IMR-90 (cell line): ENCODE data around the gene SPEF2.

Experiments
- BHLHE40 ChIP-seq: fragments of 150-350 bp; IDR thresholded peaks from 2 replicates; pipeline ENCODE4 v1.6.1; 2016; ENCODE audit warnings: mild to moderate bottlenecking, low read depth, low read length
- CEBPB ChIP-seq: IDR thresholded peaks from 2 replicates; pipeline ENCODE4 v1.6.1; 2012; ENCODE audit warnings: low read depth, low read length, improper control_type of control experiment
- CHD1 ChIP-seq: IDR thresholded peaks from 2 replicates; pipeline ENCODE4 v1.6.1; 2012; ENCODE audit warnings: low read depth, low read length, improper control_type of control experiment
- CTCF ChIP-seq: conservative IDR thresholded peaks from 2 replicates; pipeline ENCODE4 v1.5.1; 2012; ENCODE audit warnings: mild to moderate bottlenecking, low read depth, low read length, improper control_type of control experiment
- ELK1 ChIP-seq: fragments of 150-350 bp; IDR thresholded peaks from 2 replicates; pipeline ENCODE4 v1.6.1; 2016; ENCODE audit warnings: low read depth, mild to moderate bottlenecking, low read length, moderate library complexity, borderline replicate concordance
- FOS ChIP-seq: fragments of 150-350 bp; IDR thresholded peaks from 2 replicates; pipeline ENCODE4 v1.6.1; 2016; ENCODE audit warnings: low read depth, low read length
- MAZ ChIP-seq: IDR thresholded peaks from 2 replicates; pipeline ENCODE4 v1.6.1; 2012; ENCODE audit warnings: low read depth, mild to moderate bottlenecking, low read length, improper control_type of control experiment, moderate library complexity, borderline replicate concordance
- MXI1 ChIP-seq: IDR thresholded peaks from 2 replicates; pipeline ENCODE4 v1.6.1; 2012; ENCODE audit warnings: low read depth, mild to moderate bottlenecking, low read length, moderate library complexity, borderline replicate concordance
- POLR2A ChIP-seq: IDR thresholded peaks from 2 replicates; pipeline ENCODE4 v1.6.1; 2012; ENCODE audit warnings: mild to moderate bottlenecking, low read depth, low read length
- RAD21 ChIP-seq: IDR thresholded peaks from 2 replicates; pipeline ENCODE4 v1.6.1; 2012; ENCODE audit warnings: low read length, improper control_type of control experiment
- RCOR1 ChIP-seq: IDR thresholded peaks from 2 replicates; pipeline ENCODE4 v1.6.1; 2012; ENCODE audit warnings: mild to moderate bottlenecking, low read length, improper control_type of control experiment; ENCODE audit not compliant: insufficient replicate concordance
- RFX5 ChIP-seq: IDR thresholded peaks from 2 replicates; pipeline ENCODE4 v1.8.0; 2012; ENCODE audit warnings: low read depth, mild to moderate bottlenecking, low read length, moderate library complexity
- SMC3 ChIP-seq: fragments of 150-350 bp; IDR thresholded peaks from 2 replicates; pipeline ENCODE4 v1.6.1; 2016; ENCODE audit warnings: low read depth, mild to moderate bottlenecking, antibody characterized with exemption, low read length, moderate library complexity
- USF2 ChIP-seq: fragments of 150-350 bp; IDR thresholded peaks from 2 replicates; pipeline ENCODE4 v1.6.1; 2017; ENCODE audit warnings: mild to moderate bottlenecking, antibody characterized with exemption, low read length, low read depth

- TF ChIP-seq RFX5 (no peak), POLR2A (no peak), CTCF (no peak), CEBPB (no peak), RAD21 (no peak), BHLHE40 (no peak), FOS (no peak), CHD1 (no peak), RCOR1 (no peak), SMC3 (no peak), USF2 (no peak), MXI1 (no peak), MAZ (no peak), ELK1 (no peak)
Observed at GRCh38 chr5:35752012-35752411, 134.3 kb downstream of the SPEF2 start.
